Activated gamma-delta T cell treated with Interleukin-2 at 50 U/mL for 16 hours (primary cell): ENCODE results near the gene PAWR.
"Not testable (repeated sequence)": the region's sequence is repeated elsewhere in the genome, so short reads cannot be mapped to it uniquely, and the experiment has no call there.

ENCODE experiments used
- DNase-seq: peaks from one replicate; pipeline ENCODE4 v3.0.0-alpha.2; 2020

PAWR gene

DNA sequence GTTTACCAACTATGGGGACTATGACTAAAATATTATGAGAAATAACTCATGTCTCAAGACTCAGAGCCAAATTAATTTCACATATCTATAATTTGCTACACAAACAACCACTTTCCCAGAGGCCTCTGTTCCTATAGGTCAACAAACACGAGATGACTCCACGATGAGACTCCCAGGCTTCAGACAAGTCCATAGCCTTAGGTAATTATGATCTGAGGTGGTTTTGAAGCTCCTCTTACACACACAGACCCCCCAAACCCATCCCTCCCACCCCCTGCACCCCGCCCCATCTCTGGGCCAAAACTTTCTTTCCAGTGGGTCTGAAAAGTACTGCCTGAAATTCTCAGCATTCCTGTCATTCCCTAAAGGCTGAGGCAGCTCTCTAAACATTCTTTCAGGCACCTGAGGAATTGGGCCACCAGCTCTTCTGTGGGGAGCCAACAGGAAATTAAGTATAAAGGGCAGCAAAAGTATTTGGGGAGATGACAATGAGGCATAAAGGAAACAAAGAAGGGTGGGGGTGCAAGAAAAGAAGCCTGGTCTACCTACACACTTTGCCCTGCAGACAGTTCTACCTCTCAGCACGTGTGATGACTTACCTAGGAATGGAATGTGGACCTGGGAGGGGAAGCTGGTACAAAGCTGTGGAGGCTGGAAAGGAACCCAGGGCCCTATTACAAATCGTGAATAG is 143.6 kb downstream of the PAWR start:
- no peak for DNase-seq

DNA sequence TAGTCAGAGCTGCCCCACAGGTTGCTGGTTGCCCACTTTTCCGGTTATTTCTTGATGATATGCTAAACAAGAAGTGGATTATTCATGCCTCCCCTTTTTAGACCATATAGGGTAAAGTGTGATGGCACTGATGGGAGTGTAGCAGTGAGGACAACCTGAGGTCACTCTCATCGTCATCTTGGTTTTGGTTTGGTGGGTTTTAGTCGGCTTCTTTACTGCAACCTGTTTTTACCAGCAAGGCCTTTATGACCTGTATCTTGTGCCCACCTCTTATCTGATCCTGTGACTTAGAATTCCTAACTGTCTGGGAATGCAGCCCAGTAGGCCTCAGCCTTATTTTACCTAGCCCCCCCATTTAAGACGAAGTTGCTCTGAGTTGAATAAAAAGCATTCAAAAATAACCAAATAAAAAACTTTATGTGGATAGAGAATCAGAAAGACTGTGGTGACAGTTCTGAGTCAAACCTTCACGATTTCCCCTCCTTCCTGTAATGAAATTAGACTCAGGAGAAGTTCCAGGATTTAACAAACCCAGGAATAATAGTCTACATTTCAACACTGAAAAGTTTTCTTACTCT is 144.2 kb downstream of the PAWR start:
- DNase-seq = no peak

DNA sequence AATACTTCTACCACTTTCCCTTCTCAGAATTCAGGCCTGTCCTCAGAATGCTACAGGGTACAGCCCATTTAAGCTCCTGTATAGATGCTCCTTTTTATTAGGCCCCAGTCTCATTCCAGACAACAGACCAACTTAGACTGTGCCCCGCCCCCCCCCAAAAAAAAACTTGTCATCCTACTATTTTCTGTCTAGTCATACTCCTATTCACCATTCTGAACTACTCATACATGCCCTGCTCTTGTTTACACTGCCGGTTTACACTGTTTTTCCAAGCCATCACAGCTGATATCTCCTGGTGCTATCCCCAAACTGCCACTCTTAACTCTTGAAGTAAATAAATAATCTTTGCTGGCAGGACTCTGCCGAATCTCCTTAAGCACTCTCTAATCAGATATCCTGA is 146.3 kb downstream of the PAWR start:
- DNase-seq = not testable (repeated sequence)

DNA sequence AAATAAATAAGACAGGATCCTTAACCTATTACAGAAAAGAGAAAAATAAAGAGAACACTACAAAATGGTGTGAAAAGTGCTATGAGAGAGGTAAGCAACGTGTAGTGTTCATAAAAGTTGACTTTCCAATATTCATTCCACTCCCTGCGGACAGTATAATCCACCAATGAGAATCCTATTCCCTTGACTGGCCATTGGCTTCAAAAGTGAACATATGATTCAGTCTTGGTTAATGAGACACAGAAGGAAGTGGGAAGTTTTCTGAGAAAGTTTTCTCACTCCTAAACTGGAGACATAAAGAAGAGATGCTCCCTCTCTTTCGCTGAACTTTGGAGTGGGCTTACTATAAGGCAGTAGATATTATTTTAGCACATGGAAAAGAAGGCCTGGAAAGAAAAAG is 153.1 kb downstream of the PAWR start:
- DNase-seq = no peak

DNA sequence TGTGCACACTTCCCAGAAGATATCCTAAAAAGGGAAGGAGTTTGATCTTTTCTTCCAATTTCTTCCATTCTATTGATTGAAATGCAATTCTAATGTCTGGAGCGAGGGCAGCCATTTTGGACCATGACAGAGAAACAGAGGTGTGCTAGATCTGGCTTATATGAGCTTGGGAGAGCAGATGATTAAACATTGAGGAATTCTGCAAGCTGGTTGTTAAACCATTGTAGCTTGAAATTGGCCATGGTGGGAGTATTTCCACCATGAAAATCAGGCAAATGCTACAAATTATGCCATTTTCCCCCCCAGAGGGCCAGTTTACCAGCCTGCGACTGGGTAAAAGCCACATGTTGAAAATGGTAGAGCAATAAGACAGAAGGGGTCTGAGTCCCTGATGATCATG is 155.0 kb downstream of the PAWR start:
- DNase-seq = no peak
